SK-N-SH treated with all-trans-retinoic acid at 6 μM for 48 hours (cell line): ENCODE measurements around the gene PRSS38.

Source experiments
- ATAC-seq: fragments of 200-7000 bp; cut with Tn5 transposase; 3 replicates; pipeline ENCODE4 v1.9.1; 2020; ENCODE audit warnings: mild to moderate bottlenecking, moderate library complexity
- ARNTL ChIP-seq: fragments of 450-650 bp; formaldehyde crosslinking; IDR thresholded peaks from 2 replicates; pipeline ENCODE4 v1.5.0; 2020; ENCODE audit warnings: low read depth, mild to moderate bottlenecking, moderate library complexity, borderline replicate concordance
- BACH2 ChIP-seq: fragments of 250-450 bp; sonication (Bioruptor Pico); IDR thresholded peaks from 2 replicates; pipeline ENCODE4 v1.9.0; 2021; ENCODE audit warnings: mild to moderate bottlenecking, borderline replicate concordance
- CREB5 ChIP-seq: fragments of 250-450 bp; sonication (Bioruptor Pico); IDR thresholded peaks from 2 replicates; pipeline ENCODE4 v1.5.1; 2020; ENCODE audit warnings: low read depth, mild to moderate bottlenecking, moderate library complexity
- CSDC2 ChIP-seq: fragments of 250-450 bp; sonication (Bioruptor Pico); IDR thresholded peaks from 2 replicates; pipeline ENCODE4 v1.5.0; 2020; ENCODE audit warnings: mild to moderate bottlenecking, moderate library complexity
- CSRNP3 ChIP-seq: fragments of 250-450 bp; sonication (Bioruptor Pico); IDR thresholded peaks from 2 replicates; pipeline ENCODE4 v1.5.1; 2021; ENCODE audit warnings: mild to moderate bottlenecking, moderate library complexity
- ESRRG ChIP-seq: fragments of 250-450 bp; sonication (Bioruptor Pico); IDR thresholded peaks from 2 replicates; pipeline ENCODE4 v1.6.1; 2021; ENCODE audit warnings: mild to moderate bottlenecking
- ISL1 ChIP-seq: fragments of 250-450 bp; sonication (Bioruptor Pico); IDR thresholded peaks from 2 replicates; pipeline ENCODE4 v2.1.2; 2022; ENCODE audit warnings: mild to moderate bottlenecking, moderate library complexity
- PATZ1 ChIP-seq: fragments of 250-450 bp; sonication (Bioruptor Pico); IDR thresholded peaks from 2 replicates; pipeline ENCODE4 v1.8.0; 2020; ENCODE audit warnings: mild to moderate bottlenecking, moderate library complexity, borderline replicate concordance
- POU6F1 ChIP-seq: fragments of 250-450 bp; sonication (Bioruptor Pico); IDR thresholded peaks from 2 replicates; pipeline ENCODE4 v1.8.0; 2021; ENCODE audit warnings: low read depth, mild to moderate bottlenecking, moderate library complexity, borderline replicate concordance
- PPARA ChIP-seq: fragments of 250-450 bp; sonication (Bioruptor Pico); IDR thresholded peaks from 2 replicates; pipeline ENCODE4 v1.5.0; 2020; ENCODE audit warnings: mild to moderate bottlenecking, borderline replicate concordance
- RARB ChIP-seq: fragments of 250-450 bp; sonication (Bioruptor Pico); IDR thresholded peaks from 2 replicates; pipeline ENCODE4 v1.8.0; 2021; ENCODE audit warnings: mild to moderate bottlenecking, moderate library complexity
- SNAI2 ChIP-seq: fragments of 250-450 bp; sonication (Bioruptor Pico); IDR thresholded peaks from 2 replicates; pipeline ENCODE4 v1.5.0; 2020; ENCODE audit warnings: mild to moderate bottlenecking, moderate library complexity
- TCF4 ChIP-seq: fragments of 250-450 bp; sonication (Bioruptor Pico); IDR thresholded peaks from 2 replicates; pipeline ENCODE4 v1.8.0; 2021; ENCODE audit warnings: mild to moderate bottlenecking, moderate library complexity, borderline replicate concordance
- TOX ChIP-seq: fragments of 250-450 bp; sonication (Bioruptor Pico); IDR thresholded peaks from 2 replicates; pipeline ENCODE4 v1.8.0; 2021; ENCODE audit warnings: mild to moderate bottlenecking, moderate library complexity, borderline replicate concordance
- TSHZ2 ChIP-seq: fragments of 250-450 bp; sonication (Bioruptor Pico); IDR thresholded peaks from 2 replicates; pipeline ENCODE4 v1.5.0; 2020; ENCODE audit warnings: mild to moderate bottlenecking, moderate library complexity
- ZFP3 ChIP-seq: fragments of 250-450 bp; sonication (Bioruptor Pico); IDR thresholded peaks from 2 replicates; pipeline ENCODE4 v1.5.0; 2020; ENCODE audit warnings: mild to moderate bottlenecking, moderate library complexity
- ZFP30 ChIP-seq: fragments of 450-650 bp; formaldehyde crosslinking; IDR thresholded peaks from 2 replicates; pipeline ENCODE4 v1.5.0; 2022; ENCODE audit warnings: mild to moderate bottlenecking, moderate library complexity
- ZNF565 ChIP-seq: fragments of 450-650 bp; formaldehyde crosslinking; conservative IDR thresholded peaks from 2 replicates; pipeline ENCODE4 v1.5.0; 2020; ENCODE audit warnings: low read depth, mild to moderate bottlenecking, moderate library complexity
- ZNF70 ChIP-seq: fragments of 450-650 bp; formaldehyde crosslinking; IDR thresholded peaks from 2 replicates; pipeline ENCODE4 v1.5.0; 2020; ENCODE audit warnings: mild to moderate bottlenecking, moderate library complexity

PRSS38 gene

GRCh38 chr1:227815468-227816409, at the start of gene PRSS38:
TSS of gene PRSS38 (plus strand) at chr1:227815675. CDS start at chr1:227815717, 42 bp downstream.
- no peak for TF ChIP-seq ZNF565 (CRISPR knock-in tag)
- no peak for TF ChIP-seq CREB5 (CRISPR knock-in tag)
- TF ChIP-seq TOX (CRISPR knock-in tag): no peak
- TF ChIP-seq ZFP30 (CRISPR knock-in tag): no peak
- TF ChIP-seq ESRRG (CRISPR knock-in tag): no peak
- no peak for TF ChIP-seq ZFP3 (CRISPR knock-in tag)
- TF ChIP-seq POU6F1 (CRISPR knock-in tag): no peak
- TF ChIP-seq RARB (CRISPR knock-in tag): no peak
- no peak for TF ChIP-seq SNAI2
- no peak for TF ChIP-seq ARNTL (CRISPR knock-in tag)
- no peak for TF ChIP-seq ZNF70 (CRISPR knock-in tag)
- TF ChIP-seq PATZ1 (CRISPR knock-in tag): no peak
- no peak for TF ChIP-seq BACH2
- no peak for TF ChIP-seq TSHZ2 (CRISPR knock-in tag)
- no peak for TF ChIP-seq CSRNP3 (CRISPR knock-in tag)
- no peak for TF ChIP-seq CSDC2 (CRISPR knock-in tag)
- TF ChIP-seq TCF4: no peak
- TF ChIP-seq, all 23 proteins: peak for 0
- no peak for ATAC-seq

- peak; percentile 42 for ATAC-seq
Measured at GRCh38 chr1:227766015-227766634, 49.4 kb upstream of the PRSS38 start.

More at GRCh38 chr1:227766015-227766634, 49.4 kb upstream of the PRSS38 start:
- no peak for TF ChIP-seq CSRNP3 (CRISPR knock-in tag)
- TF ChIP-seq TCF4: no peak
- no peak for TF ChIP-seq ESRRG (CRISPR knock-in tag)
- TF ChIP-seq CSDC2 (CRISPR knock-in tag): no peak
- TF ChIP-seq ZNF70 (CRISPR knock-in tag): no peak
- TF ChIP-seq ISL1 (CRISPR knock-in tag): no peak
- TF ChIP-seq TSHZ2 (CRISPR knock-in tag): no peak
- no peak for TF ChIP-seq PPARA
- TF ChIP-seq BACH2: no peak
- TF ChIP-seq TOX (CRISPR knock-in tag): no peak
- TF ChIP-seq SNAI2: no peak
- no peak for TF ChIP-seq POU6F1 (CRISPR knock-in tag)
- no peak for TF ChIP-seq ZFP30 (CRISPR knock-in tag)
- no peak for TF ChIP-seq ARNTL (CRISPR knock-in tag)
